Progenitor cell of endocrine pancreas (in vitro differentiated cells): ENCODE data around the gene S100A16. TPM values are rescaled to one million over a fixed set of nuclear protein-coding genes. Genes with fewer than 3 reads are reported as not detected.

ENCODE experiments used
- DNase-seq: peaks from one replicate; pipeline ENCODE4 v3.0.0; 2021; ENCODE audit warnings: low spot score; ENCODE audit not compliant: unreplicated experiment
- H3K27ac Mint-ChIP-seq: 2 replicates; pipeline ENCODE4 v1.8.0; 2021; ENCODE audit warnings: mild to moderate bottlenecking, moderate library complexity, mixed read lengths
- H3K27me3 Mint-ChIP-seq: 2 replicates; pipeline ENCODE4 v1.8.0; 2021; ENCODE audit warnings: mixed read lengths
- H3K36me3 Mint-ChIP-seq: 2 replicates; pipeline ENCODE4 v1.8.0; 2022; ENCODE audit warnings: mixed read lengths; ENCODE audit not compliant: insufficient read depth
- H3K4me1 Mint-ChIP-seq: 2 replicates; pipeline ENCODE4 v1.8.0; 2021; ENCODE audit warnings: low read depth, mixed read lengths
- H3K4me3 Mint-ChIP-seq: 2 replicates; pipeline ENCODE4 v1.8.0; 2021; ENCODE audit warnings: low read depth, mild to moderate bottlenecking, moderate library complexity, mixed read lengths
- H3K9me3 Mint-ChIP-seq: 2 replicates; pipeline ENCODE4 v1.8.0; 2021; ENCODE audit warnings: low read depth, mixed read lengths
- CTCF ChIP-seq: fragments of 200-600 bp; sonication (generic); IDR thresholded peaks from one replicate; pipeline ENCODE4 v1.5.0; 2021; ENCODE audit warnings: antibody characterized with exemption, mild to moderate bottlenecking; ENCODE audit not compliant: unreplicated experiment
- total RNA-seq: library from RNA; stranded (reverse); gene quantifications from 2 replicates; pipeline ENCODE4 v1.2.1, GENCODE V29; 2021

S100A16 gene
- total RNA-seq, 1 donor from 2014 or later: 46.8 TPM

- TF ChIP-seq CTCF: no peak
- Mint-ChIP-seq H3K27ac (no peak overlapping the region), H3K4me1 (peaks cover 40% of the 10 kb centered on the region), H3K4me3 (no peak overlapping the region), H3K27me3 (no peaks in the 10 kb centered on the region), H3K36me3 (peaks cover 5% of the 10 kb centered on the region), H3K9me3 (no peaks in the 10 kb centered on the region)
- DNase-seq: no peak
Measured at GRCh38 chr1:153610334-153610733, 2.6 kb downstream of the S100A16 start.

- Mint-ChIP-seq H3K36me3 (peaks cover 8% of the 10 kb centered on the region), H3K27ac (no peak overlapping the region), H3K4me3 (peak overlapping the region; percentile 43), H3K27me3 (no peaks in the 10 kb centered on the region), H3K9me3 (no peaks in the 10 kb centered on the region), H3K4me1 (peaks cover 40% of the 10 kb centered on the region)
- no peak for TF ChIP-seq CTCF
- DNase-seq: no peak
Measured at GRCh38 chr1:153609585-153609907, 3.4 kb downstream of the S100A16 start.

GRCh38 chr1:153608742-153609584 is 4.0 kb downstream of the S100A16 start:
- no peaks in the 10 kb centered on the region for H3K9me3 Mint-ChIP-seq
- peak overlapping the region; percentile 43 for H3K4me3 Mint-ChIP-seq
- TF ChIP-seq CTCF: no peak
- peaks cover 8% of the 10 kb centered on the region for H3K36me3 Mint-ChIP-seq
- peaks cover 40% of the 10 kb centered on the region for H3K4me1 Mint-ChIP-seq
- no peaks in the 10 kb centered on the region for H3K27me3 Mint-ChIP-seq
- DNase-seq: no peak
- no peak overlapping the region for H3K27ac Mint-ChIP-seq

- H3K27me3 Mint-ChIP-seq: no peaks in the 10 kb centered on the region
- peaks cover 37% of the 10 kb centered on the region for H3K4me1 Mint-ChIP-seq
- peaks cover 8% of the 10 kb centered on the region for H3K36me3 Mint-ChIP-seq
- H3K9me3 Mint-ChIP-seq: no peaks in the 10 kb centered on the region
- no peak for TF ChIP-seq CTCF
- DNase-seq: no peak
- peak overlapping the region; percentile 16 for H3K27ac Mint-ChIP-seq
- H3K4me3 Mint-ChIP-seq: no peak overlapping the region
Measured at GRCh38 chr1:153608089-153608682, 4.8 kb downstream of the S100A16 start.

GRCh38 chr1:153607381-153607780 is 5.6 kb downstream of the S100A16 start:
- Mint-ChIP-seq H3K36me3 (peaks cover 8% of the 10 kb centered on the region), H3K27me3 (no peaks in the 10 kb centered on the region), H3K27ac (no peak overlapping the region), H3K4me1 (peaks cover 32% of the 10 kb centered on the region), H3K4me3 (no peak overlapping the region), H3K9me3 (no peaks in the 10 kb centered on the region)
- no peak for TF ChIP-seq CTCF
- no peak for DNase-seq
